Measurements from ENCODE around the gene KIF5B.
"Not testable (repeated sequence)": the region's sequence is repeated elsewhere in the genome, so short reads cannot be mapped to it uniquely, and the experiment has no call there.

KIF5B gene

GRCh38 chr10:31974434-31975124 is 81.6 kb downstream of the KIF5B start:
- no peaks in the 10 kb centered on the region for H3K36me3 ChIP-seq (replicated peaks)
- in situ Hi-C loops (cut with HindIII; ENCODE audit: low pct_ligation_motif_present, low sequenced_read_pairs): no loop called here
- no peak overlapping the region for H3K27ac ChIP-seq
- H3K27me3 ChIP-seq (replicated peaks): no peaks in the 10 kb centered on the region
- no peak for TF ChIP-seq CTCF (IDR thresholded peaks at IDR 0.05; ENCODE audit: low read depth, low read length, missing control alignments)
- DNase-seq: peak; percentile 35
- H3K4me3 ChIP-seq (ENCODE audit: low read depth, low read length): no peak overlapping the region

GRCh38 chr10:31972519-31973041 is 83.6 kb downstream of the KIF5B start:
- no peak overlapping the region for H3K4me3 ChIP-seq (ENCODE audit: low read depth, low read length)
- TF ChIP-seq CTCF (IDR thresholded peaks at IDR 0.05; ENCODE audit: low read depth, low read length, missing control alignments): no peak
- H3K36me3 ChIP-seq (replicated peaks): no peaks in the 10 kb centered on the region
- no peak for DNase-seq
- H3K27me3 ChIP-seq (replicated peaks): no peaks in the 10 kb centered on the region
- no peak overlapping the region for H3K27ac ChIP-seq
- in situ Hi-C loops (cut with HindIII; ENCODE audit: low pct_ligation_motif_present, low sequenced_read_pairs): no loop called here

- H3K27me3 ChIP-seq (replicated peaks); H3K27ac ChIP-seq; in situ Hi-C loops (cut with HindIII; ENCODE audit: low pct_ligation_motif_present, low sequenced_read_pairs); DNase-seq; H3K4me3 ChIP-seq (ENCODE audit: low read depth, low read length); H3K36me3 ChIP-seq (replicated peaks): not testable (repeated sequence)
These were observed 86.4 kb downstream of the KIF5B start for GRCh38 chr10:31969847-31970246.

- H3K36me3 ChIP-seq (replicated peaks): no peaks in the 10 kb centered on the region
- no peak overlapping the region for H3K27ac ChIP-seq
- H3K27me3 ChIP-seq (replicated peaks): no peaks in the 10 kb centered on the region
- no peak overlapping the region for H3K4me3 ChIP-seq (ENCODE audit: low read depth, low read length)
- in situ Hi-C loops (cut with HindIII; ENCODE audit: low pct_ligation_motif_present, low sequenced_read_pairs): no loop called here
- DNase-seq: no peak
- no peak for TF ChIP-seq CTCF (IDR thresholded peaks at IDR 0.05; ENCODE audit: low read depth, low read length, missing control alignments)
These were observed 92.6 kb downstream of the KIF5B start for GRCh38 chr10:31963589-31963980.

- no peak overlapping the region for H3K27ac ChIP-seq
- TF ChIP-seq CTCF (IDR thresholded peaks at IDR 0.05; ENCODE audit: low read depth, low read length, missing control alignments): no peak
- H3K27me3 ChIP-seq (replicated peaks): no peaks in the 10 kb centered on the region
- no peak overlapping the region for H3K4me3 ChIP-seq (ENCODE audit: low read depth, low read length)
- H3K36me3 ChIP-seq (replicated peaks): no peaks in the 10 kb centered on the region
- in situ Hi-C loops (cut with HindIII; ENCODE audit: low pct_ligation_motif_present, low sequenced_read_pairs): no loop called here
- no peak for DNase-seq
These were observed 93.2 kb downstream of the KIF5B start for GRCh38 chr10:31962826-31963588.

- DNase-seq: peak; percentile 41
- in situ Hi-C loops (cut with HindIII; ENCODE audit: low pct_ligation_motif_present, low sequenced_read_pairs): no loop called here
- no peak for TF ChIP-seq CTCF (IDR thresholded peaks at IDR 0.05; ENCODE audit: low read depth, low read length, missing control alignments)
- no peaks in the 10 kb centered on the region for H3K27me3 ChIP-seq (replicated peaks)
- H3K27ac ChIP-seq: no peak overlapping the region
- H3K4me3 ChIP-seq (ENCODE audit: low read depth, low read length): no peak overlapping the region
- H3K36me3 ChIP-seq (replicated peaks): no peaks in the 10 kb centered on the region
These were observed 94.7 kb downstream of the KIF5B start for GRCh38 chr10:31961277-31962074.

Measured in brain microvascular endothelial cell (primary cell).